Suprapubic skin (tissue), 4 donors: ENCODE data around the gene PRR7. TPM values are rescaled to one million over a fixed set of nuclear protein-coding genes. Genes with fewer than 3 reads are reported as not detected.

Experiments
- DNase-seq, 2 donors: peaks; one replicate each; pipeline ENCODE4 v3.0.0-alpha.2; 2019; ENCODE audit warnings: low spot score in 2 of 2
- H3K27ac ChIP-seq: fragments of 200-600 bp; sonication (generic); one replicate; pipeline ENCODE4 v1.5.1; 2019
- H3K27me3 ChIP-seq: fragments of 200-600 bp; sonication (generic); one replicate; pipeline ENCODE4 v1.5.1; 2019
- H3K36me3 ChIP-seq: fragments of 200-600 bp; sonication (generic); one replicate; pipeline ENCODE4 v1.5.1; 2019
- H3K4me1 ChIP-seq: fragments of 200-600 bp; sonication (generic); one replicate; pipeline ENCODE4 v1.5.1; 2019
- H3K4me3 ChIP-seq: fragments of 200-600 bp; sonication (generic); one replicate; pipeline ENCODE4 v1.5.1; 2019; ENCODE audit warnings: mild to moderate bottlenecking
- H3K9me3 ChIP-seq: fragments of 200-600 bp; sonication (generic); one replicate; pipeline ENCODE4 v1.5.1; 2019
- EP300 ChIP-seq: sonication (generic); formaldehyde crosslinking; IDR thresholded peaks from one replicate; pipeline ENCODE4 v1.6.1; 2017; ENCODE audit warnings: antibody characterized with exemption
- POLR2A ChIP-seq, 2 donors: fragments of 450-650 bp; IDR thresholded peaks; one replicate each; pipeline ENCODE4 v1.6.1; 2017; ENCODE audit warnings: antibody characterized with exemption in 2 of 2, mild to moderate bottlenecking in 2 of 2, moderate library complexity in 2 of 2
- POLR2AphosphoS5 ChIP-seq, 3 donors: sonication (generic); formaldehyde crosslinking; IDR thresholded peaks; one replicate each; pipeline ENCODE4 v1.6.1; 2017; ENCODE audit warnings: antibody characterized with exemption in 3 of 3
- WGBS: methylation state at CpG from one replicate; pipeline ENCODE4 v1.1.5; 2018; 5-methylcytosine and 5-hydroxymethylcytosine counted together
- total RNA-seq, 4 donors: library from RNA; depleted of rRNA; stranded (reverse); fragments of >200 nt; gene quantifications; one replicate each; pipeline ENCODE4 v1.1.0, GENCODE V29; 2016
- TF ChIP-seq, protein P1 (sequence below), 2 donors: fragments of 200-600 bp in 1 of 2; fragments of 450-650 bp in 1 of 2; sonication (generic) in 1 of 2; IDR thresholded peaks; one replicate each; pipeline ENCODE4 v1.5.1; 2016 to 2019; ENCODE audit warnings: antibody characterized with exemption in 2 of 2, mild to moderate bottlenecking in 1 of 2, moderate library complexity in 1 of 2

The PRR7 gene
- total RNA-seq, 4 donors from 2014 or later, result 5.7 to 9.8 (median 7.8) TPM

DNA sequence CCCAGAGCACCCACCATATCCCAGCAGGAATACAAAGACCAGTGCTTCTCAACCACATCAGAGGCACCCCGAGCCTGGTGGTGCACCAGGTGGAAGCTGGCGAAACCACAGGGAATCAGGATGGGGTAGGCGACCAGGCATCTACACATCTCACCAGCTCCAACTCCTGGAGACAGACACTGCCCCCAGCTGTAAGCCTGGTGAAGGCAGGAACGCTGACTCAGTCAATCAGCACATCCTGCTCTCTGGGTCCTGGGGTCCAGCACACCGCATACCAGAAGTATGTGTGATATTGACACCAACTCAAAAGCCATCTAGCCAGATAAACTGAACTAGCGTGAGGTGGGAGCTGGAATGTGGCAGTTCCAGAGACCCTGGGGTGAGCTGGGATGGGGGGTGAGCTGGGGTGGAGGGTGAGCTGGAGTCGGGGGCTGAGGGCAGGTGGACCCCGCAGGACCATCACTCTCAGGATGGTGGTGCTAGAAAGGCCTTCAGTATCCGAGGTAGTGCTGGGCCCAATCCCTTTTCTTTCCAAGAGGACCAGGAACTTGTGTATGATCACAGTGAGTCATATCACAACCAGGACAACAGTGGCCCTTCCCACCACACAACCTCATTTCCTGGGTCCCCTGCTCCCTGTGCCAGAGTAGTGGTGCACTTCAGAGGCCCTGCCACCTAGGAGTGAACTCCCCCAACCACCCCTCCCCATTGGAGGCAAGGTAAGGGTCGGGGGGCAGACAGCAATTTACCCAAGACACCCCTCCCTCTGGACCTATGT is 24.3 kb downstream of the PRR7 start:
- Histone ChIP-seq H3K9me3 (no peaks in the 10 kb centered on the region), H3K4me1 (peaks cover 57% of the 10 kb centered on the region), H3K27ac (peak overlapping the region; percentile 56), H3K27me3 (no peaks in the 10 kb centered on the region), H3K36me3 (peaks cover 22% of the 10 kb centered on the region), H3K4me3 (peak overlapping the region; percentile 85)
- no peak for DNase-seq
- 85% methylated on average over 9 of the region's 10 CpGs for WGBS
- no peak for TF ChIP-seq POLR2A (IDR thresholded peaks at IDR 0.05)
- no peak for TF ChIP-seq POLR2AphosphoS5 (IDR thresholded peaks at IDR 0.05)
- TF ChIP-seq, protein P1, sequence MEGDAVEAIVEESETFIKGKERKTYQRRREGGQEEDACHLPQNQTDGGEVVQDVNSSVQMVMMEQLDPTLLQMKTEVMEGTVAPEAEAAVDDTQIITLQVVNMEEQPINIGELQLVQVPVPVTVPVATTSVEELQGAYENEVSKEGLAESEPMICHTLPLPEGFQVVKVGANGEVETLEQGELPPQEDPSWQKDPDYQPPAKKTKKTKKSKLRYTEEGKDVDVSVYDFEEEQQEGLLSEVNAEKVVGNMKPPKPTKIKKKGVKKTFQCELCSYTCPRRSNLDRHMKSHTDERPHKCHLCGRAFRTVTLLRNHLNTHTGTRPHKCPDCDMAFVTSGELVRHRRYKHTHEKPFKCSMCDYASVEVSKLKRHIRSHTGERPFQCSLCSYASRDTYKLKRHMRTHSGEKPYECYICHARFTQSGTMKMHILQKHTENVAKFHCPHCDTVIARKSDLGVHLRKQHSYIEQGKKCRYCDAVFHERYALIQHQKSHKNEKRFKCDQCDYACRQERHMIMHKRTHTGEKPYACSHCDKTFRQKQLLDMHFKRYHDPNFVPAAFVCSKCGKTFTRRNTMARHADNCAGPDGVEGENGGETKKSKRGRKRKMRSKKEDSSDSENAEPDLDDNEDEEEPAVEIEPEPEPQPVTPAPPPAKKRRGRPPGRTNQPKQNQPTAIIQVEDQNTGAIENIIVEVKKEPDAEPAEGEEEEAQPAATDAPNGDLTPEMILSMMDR (IDR thresholded peaks at IDR 0.05), result no peak
- TF ChIP-seq EP300, result no peak

DNA sequence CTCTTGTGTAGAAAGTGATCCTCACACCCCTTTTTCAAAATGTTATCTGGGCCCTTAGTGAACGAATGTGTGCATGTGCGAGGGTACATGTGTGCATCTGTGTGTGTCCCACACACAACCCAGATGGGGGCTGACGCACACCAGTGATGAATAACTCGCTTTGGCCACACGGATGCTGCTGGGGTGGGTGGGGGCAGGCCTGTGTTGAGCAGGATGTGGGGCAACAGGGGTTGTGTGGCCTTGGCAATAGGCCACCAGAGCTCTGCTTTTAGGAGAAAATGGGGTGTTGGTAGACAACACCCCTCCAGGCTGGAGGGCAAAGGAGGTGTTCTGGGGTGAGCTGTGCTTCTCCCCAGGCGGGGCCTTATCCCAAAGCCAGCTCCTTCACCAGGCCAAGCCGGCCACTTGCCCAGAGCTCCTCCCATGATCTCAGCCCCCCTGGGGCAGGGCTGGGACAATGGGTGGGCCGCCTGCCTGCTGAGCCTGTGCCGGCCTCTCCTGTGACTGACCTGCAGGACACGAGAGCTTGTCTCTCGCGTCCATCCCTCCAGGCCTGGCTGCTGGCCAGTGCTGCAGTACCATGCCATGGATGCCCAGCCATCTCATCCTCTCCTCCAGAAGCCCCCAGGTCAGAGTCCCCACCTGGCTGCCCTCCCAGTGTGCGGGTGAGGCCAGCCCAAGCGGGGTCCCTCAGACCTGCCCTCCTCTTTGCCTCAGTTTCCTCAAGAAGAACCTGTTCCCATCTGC is 25.2 kb downstream of the PRR7 start:
- Histone ChIP-seq H3K27ac (peak overlapping the region; percentile 88), H3K4me1 (peaks cover 62% of the 10 kb centered on the region), H3K27me3 (no peaks in the 10 kb centered on the region), H3K4me3 (peak overlapping the region; percentile 85), H3K9me3 (no peaks in the 10 kb centered on the region), H3K36me3 (peaks cover 14% of the 10 kb centered on the region)
- TF ChIP-seq POLR2AphosphoS5 (IDR thresholded peaks at IDR 0.05), result no peak
- TF ChIP-seq, protein P1 (IDR thresholded peaks at IDR 0.05), result no peak
- no peak for TF ChIP-seq POLR2A (IDR thresholded peaks at IDR 0.05)
- no peak for TF ChIP-seq EP300
- WGBS, result 51% methylated on average over 8 of the region's 14 CpGs
- no peak for DNase-seq

DNA sequence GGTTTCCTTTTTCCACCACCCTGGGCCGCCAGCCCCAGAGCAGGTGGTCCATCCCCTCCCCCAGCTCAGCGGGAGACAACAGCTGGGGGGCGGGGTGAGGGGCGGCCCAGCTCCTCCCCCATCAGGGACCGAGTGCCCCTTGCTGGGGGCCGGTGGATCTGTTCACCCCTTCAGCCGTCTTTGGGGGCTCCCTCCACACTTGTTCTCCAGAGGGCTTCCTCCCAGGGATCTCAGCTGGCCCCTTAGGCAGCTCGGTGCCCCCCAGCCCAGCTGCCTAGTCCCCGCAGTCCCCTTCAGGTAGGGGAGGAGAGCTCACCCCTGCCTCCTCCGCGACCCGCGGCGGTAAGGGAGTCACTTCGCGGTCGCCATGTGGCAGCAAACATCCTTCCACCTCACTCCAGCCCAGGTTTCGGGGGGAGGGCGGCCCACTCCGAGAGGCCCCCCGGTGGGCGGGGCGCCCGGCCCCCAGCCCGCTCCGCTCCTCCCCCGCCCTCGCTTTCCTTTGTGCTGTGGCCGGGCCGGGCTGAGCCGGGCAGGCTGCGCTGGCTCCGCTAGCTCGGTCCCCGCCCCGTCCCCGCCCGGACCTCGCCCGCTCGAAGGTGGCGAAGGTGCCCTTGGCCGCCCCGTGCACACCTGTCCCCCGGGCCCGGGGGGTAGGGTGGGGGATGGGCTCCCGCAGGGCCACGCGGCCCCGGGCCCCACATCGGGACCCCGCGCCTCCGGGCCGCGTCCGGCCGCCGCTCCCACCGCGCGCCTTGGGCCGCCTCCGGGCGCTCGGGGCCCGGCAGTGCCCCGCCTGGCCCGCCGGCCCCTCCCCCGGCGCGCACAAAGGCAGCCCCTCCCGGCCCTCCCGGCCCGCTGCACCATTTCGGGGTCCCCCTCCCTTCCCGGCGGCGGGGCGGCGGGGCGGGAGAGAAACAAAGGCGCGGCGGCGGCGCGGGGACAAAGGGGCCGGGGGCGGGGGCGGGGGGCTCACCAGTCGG is 26.1 kb downstream of the PRR7 start:
- TF ChIP-seq, protein P1 (IDR thresholded peaks at IDR 0.05), result no peak
- TF ChIP-seq POLR2AphosphoS5 (IDR thresholded peaks at IDR 0.05) (no peak), POLR2A (IDR thresholded peaks at IDR 0.05) (no peak), EP300 (no peak)
- H3K4me3 ChIP-seq, result peak overlapping the region; percentile 85

DNA sequence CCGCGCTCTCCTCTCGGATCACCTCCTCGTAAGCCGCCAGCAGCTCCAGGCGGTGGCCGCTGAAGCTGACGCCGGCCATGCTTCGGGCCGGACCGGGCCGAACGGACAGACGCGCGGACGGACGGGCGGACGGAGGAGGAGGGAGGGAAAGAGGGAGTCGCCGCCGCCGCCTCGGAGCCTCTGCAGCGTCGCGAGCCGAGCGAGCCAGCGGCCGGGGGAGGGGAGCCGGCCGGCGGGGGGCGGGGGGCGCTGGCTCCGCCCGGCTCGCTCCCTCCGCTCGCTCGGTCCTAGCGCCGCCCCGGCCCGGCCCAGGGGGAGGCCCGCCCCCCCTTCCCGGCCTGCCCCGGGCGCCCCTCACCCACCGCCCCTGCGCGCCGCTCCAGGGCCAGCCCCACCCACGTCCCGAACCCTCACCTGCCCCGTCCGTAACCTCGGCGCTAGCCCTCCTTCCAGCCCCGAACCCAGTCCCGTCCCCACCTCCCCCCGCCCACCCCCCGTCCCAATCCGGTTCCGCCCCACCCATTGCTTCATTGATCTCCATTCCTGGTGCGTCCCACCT is 26.9 kb downstream of the PRR7 start, which contains the start of gene DBN1:
TSS of gene DBN1 (minus strand) at position 192 of the 559 bp plus-strand sequence. CDS start at position 79, 113 bp downstream.
- H3K27ac ChIP-seq, result peak within 1 kb of the TSS; percentile 88
- peaks cover 62% of the 10 kb centered on the region for H3K4me1 ChIP-seq
- no peak for DNase-seq
- no peaks in the 10 kb centered on the region for H3K9me3 ChIP-seq
- H3K4me3 ChIP-seq, result peak within 1 kb of the TSS; percentile 85
- H3K36me3 ChIP-seq, result no peaks in the 10 kb centered on the region
- no peaks in the 10 kb centered on the region for H3K27me3 ChIP-seq
- TF ChIP-seq POLR2A (IDR thresholded peaks at IDR 0.05), result no peak
- no peak for TF ChIP-seq EP300
- no peak for TF ChIP-seq POLR2AphosphoS5 (IDR thresholded peaks at IDR 0.05)
- TF ChIP-seq, protein P1 (IDR thresholded peaks at IDR 0.05), result no peak
- WGBS, result 6% methylated on average over 17 of the region's 69 CpGs

More for the DNA sequence above, 26.1 kb downstream of the PRR7 start:
- no peak for DNase-seq
- Histone ChIP-seq H3K9me3 (no peaks in the 10 kb centered on the region), H3K4me1 (peaks cover 65% of the 10 kb centered on the region), H3K36me3 (peaks cover 4% of the 10 kb centered on the region), H3K27ac (peak overlapping the region; percentile 88), H3K27me3 (no peaks in the 10 kb centered on the region)
- WGBS, result 10% methylated on average over 4 of the region's 93 CpGs
